GM19452 (cell line): ENCODE results near the gene TRIML2.

Experiments
- ATAC-seq: cut with Tn5 transposase; IDR thresholded peaks from one replicate; pipeline ENCODE4 v1.9.1; 2021; ENCODE audit not compliant: unreplicated experiment

Gene TRIML2

GRCh38 chr4:188109157-188109755 is at the start of gene TRIML2:
TRIML2 (minus strand) TSS chr4:188109603; CDS start chr4:188105368, 4,235 bp downstream.
- no peak for ATAC-seq

GRCh38 chr4:188158336-188158735 is 48.9 kb upstream of the TRIML2 start:
- no peak for ATAC-seq

GRCh38 chr4:188154668-188155405 is 45.4 kb upstream of the TRIML2 start:
- no peak for ATAC-seq

- no peak for ATAC-seq
These were observed 38.4 kb upstream of the TRIML2 start for GRCh38 chr4:188147776-188148175.

GRCh38 chr4:188147176-188147575 is 37.8 kb upstream of the TRIML2 start:
- ATAC-seq = no peak

- no peak for ATAC-seq
These were observed 37.2 kb upstream of the TRIML2 start for GRCh38 chr4:188146618-188147017.

GRCh38 chr4:188145601-188146000 is 36.2 kb upstream of the TRIML2 start:
- no peak for ATAC-seq

GRCh38 chr4:188143731-188144130 is 34.3 kb upstream of the TRIML2 start:
- ATAC-seq = no peak

- no peak for ATAC-seq
These were observed 30.3 kb upstream of the TRIML2 start for GRCh38 chr4:188139671-188140070.

GRCh38 chr4:188139141-188139540 is 29.7 kb upstream of the TRIML2 start, which contains the start of gene TRIML1:
TRIML1 (plus strand) TSS chr4:188139441; CDS start chr4:188139559, 118 bp downstream.
- no peak for ATAC-seq

- no peak for ATAC-seq
These were observed 28.8 kb upstream of the TRIML2 start for GRCh38 chr4:188138227-188138626.

GRCh38 chr4:188132232-188132631 is 22.8 kb upstream of the TRIML2 start:
- ATAC-seq = no peak

- no peak for ATAC-seq
These were observed 21.0 kb upstream of the TRIML2 start for GRCh38 chr4:188130355-188130754.

- ATAC-seq = no peak
These were observed 17.9 kb upstream of the TRIML2 start for GRCh38 chr4:188127214-188127874.

GRCh38 chr4:188121530-188121929 is 12.1 kb upstream of the TRIML2 start:
- ATAC-seq = no peak

GRCh38 chr4:188117631-188118324 is 8.4 kb upstream of the TRIML2 start:
- ATAC-seq = no peak

GRCh38 chr4:188113156-188113555 is 3.8 kb upstream of the TRIML2 start:
- ATAC-seq = no peak

GRCh38 chr4:188111955-188112354 is 2.6 kb upstream of the TRIML2 start:
- ATAC-seq = no peak

GRCh38 chr4:188110741-188111471 is 1.5 kb upstream of the TRIML2 start:
- ATAC-seq = no peak

GRCh38 chr4:188110036-188110435 is 633 bp upstream of the TRIML2 start:
- ATAC-seq = no peak
